Body of pancreas (tissue), 4 donors: Measurements from ENCODE around the gene ST6GALNAC3. TPM values are rescaled to one million over a fixed set of nuclear protein-coding genes. Genes with fewer than 3 reads are reported as not detected.
A peak's percentile ranks its signal among the peaks of the same experiment; 100 is the strongest.

Source experiments
- ATAC-seq: fragments of 150-250 bp; one replicate; pipeline ENCODE4 v1.9.1; 2016
- DNase-seq, 4 donors: peaks; one replicate each; pipeline ENCODE4 v3.0.0-alpha.2; 2019
- H3K27ac ChIP-seq, 4 donors: fragments of 200-600 bp; sonication (generic); 1 replicate in 3 of 4; 2 replicates in 1 of 4; pipeline versions ENCODE4 v1.5.1 to v1.6.1; 2016 to 2019; ENCODE audit warnings: mild to moderate bottlenecking in 1 of 4, mixed read lengths in 1 of 4, moderate library complexity in 1 of 4
- H3K27me3 ChIP-seq, 2 donors: fragments of 200-600 bp; sonication (generic); one replicate each; pipeline ENCODE4 v1.6.0; 2016; ENCODE audit warnings: mild to moderate bottlenecking in 1 of 2
- H3K36me3 ChIP-seq, 2 donors: fragments of 200-600 bp; sonication (generic); replicated peaks in 1 of 2; 2 replicates each; pipeline ENCODE4 v1.5.1; 2016; ENCODE audit warnings: low read depth in 2 of 2; ENCODE audit not compliant: insufficient read depth in 1 of 2
- H3K4me1 ChIP-seq: fragments of 200-600 bp; sonication (generic); one replicate; pipeline ENCODE4 v1.6.0; 2016
- H3K4me3 ChIP-seq, 2 donors: fragments of 200-600 bp; sonication (generic); 1 replicate in 1 of 2; 2 replicates in 1 of 2; pipeline ENCODE4 v1.5.1; 2016 to 2019
- H3K9me3 ChIP-seq, 3 donors: fragments of 200-600 bp; sonication (generic); 1 replicate in 2 of 3; 2 replicates in 1 of 3; pipeline ENCODE4 v1.5.1; 2016
- POLR2A ChIP-seq, 3 donors: fragments of 450-650 bp; IDR thresholded peaks; one replicate each; pipeline ENCODE4 v1.6.1; 2016; ENCODE audit warnings: antibody characterized with exemption in 3 of 3, mild to moderate bottlenecking in 2 of 3
- WGBS, 2 donors: methylation state at CpG; one replicate each; pipeline ENCODE4 v1.1.5; 2017; 5-methylcytosine and 5-hydroxymethylcytosine counted together
- intact Hi-C: fragments of 100-400 bp; cut with DNase I; formaldehyde crosslinking; loops from one replicate; pipeline ENCODE4 v1.15.1; 2023
- total RNA-seq, 2 donors: library from RNA; depleted of rRNA; stranded (reverse); fragments of >200 nt; gene quantifications; one replicate each; pipeline ENCODE4 v1.1.0, GENCODE V29; 2016
- TF ChIP-seq, protein P1 (sequence below), 7 experiments: fragments of 450-650 bp in 4 of 7; fragments of 200-600 bp in 3 of 7; sonication (generic) in 3 of 7; IDR thresholded peaks; one replicate each; pipeline ENCODE4 v1.5.1; 2016 to 2019; ENCODE audit warnings: antibody characterized with exemption in 7 of 7

The ST6GALNAC3 gene
- total RNA-seq, 2 donors from 2014 or later: 1.3 to 2.3 TPM

DNA sequence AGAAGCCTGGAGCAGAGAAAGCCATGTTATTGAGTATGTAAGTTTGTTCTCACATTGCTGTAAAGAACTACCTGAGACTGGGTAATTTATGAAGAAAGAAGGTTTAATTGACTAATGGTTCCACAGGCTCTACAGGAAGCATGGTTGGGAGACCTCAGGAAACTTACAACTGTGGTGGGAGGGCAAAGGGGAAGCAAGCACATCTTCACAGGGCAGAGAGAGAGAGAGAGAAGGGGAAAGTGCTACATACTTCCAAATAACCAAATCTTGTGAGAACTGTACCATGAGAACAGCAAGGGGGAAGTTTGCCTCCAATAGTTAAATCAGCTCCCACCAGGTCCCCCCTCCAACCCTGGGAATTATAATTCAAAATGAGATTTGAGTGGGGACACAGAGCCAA is 302.7 kb downstream of the ST6GALNAC3 start:
- Histone ChIP-seq H3K27ac (no peak overlapping the region), H3K27me3 (no peaks in the 10 kb centered on the region), H3K4me1 (no peaks in the 10 kb centered on the region), H3K4me3 (no peak overlapping the region), H3K36me3 (no peaks in the 10 kb centered on the region), H3K9me3 (no peaks in the 10 kb centered on the region)
- ATAC-seq (no peak), DNase-seq (no peak)
- TF ChIP-seq, protein P1, sequence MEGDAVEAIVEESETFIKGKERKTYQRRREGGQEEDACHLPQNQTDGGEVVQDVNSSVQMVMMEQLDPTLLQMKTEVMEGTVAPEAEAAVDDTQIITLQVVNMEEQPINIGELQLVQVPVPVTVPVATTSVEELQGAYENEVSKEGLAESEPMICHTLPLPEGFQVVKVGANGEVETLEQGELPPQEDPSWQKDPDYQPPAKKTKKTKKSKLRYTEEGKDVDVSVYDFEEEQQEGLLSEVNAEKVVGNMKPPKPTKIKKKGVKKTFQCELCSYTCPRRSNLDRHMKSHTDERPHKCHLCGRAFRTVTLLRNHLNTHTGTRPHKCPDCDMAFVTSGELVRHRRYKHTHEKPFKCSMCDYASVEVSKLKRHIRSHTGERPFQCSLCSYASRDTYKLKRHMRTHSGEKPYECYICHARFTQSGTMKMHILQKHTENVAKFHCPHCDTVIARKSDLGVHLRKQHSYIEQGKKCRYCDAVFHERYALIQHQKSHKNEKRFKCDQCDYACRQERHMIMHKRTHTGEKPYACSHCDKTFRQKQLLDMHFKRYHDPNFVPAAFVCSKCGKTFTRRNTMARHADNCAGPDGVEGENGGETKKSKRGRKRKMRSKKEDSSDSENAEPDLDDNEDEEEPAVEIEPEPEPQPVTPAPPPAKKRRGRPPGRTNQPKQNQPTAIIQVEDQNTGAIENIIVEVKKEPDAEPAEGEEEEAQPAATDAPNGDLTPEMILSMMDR (IDR thresholded peaks at IDR 0.05): no peak
- TF ChIP-seq POLR2A (IDR thresholded peaks at IDR 0.05): no peak
- intact Hi-C loops: no loop called here

DNA sequence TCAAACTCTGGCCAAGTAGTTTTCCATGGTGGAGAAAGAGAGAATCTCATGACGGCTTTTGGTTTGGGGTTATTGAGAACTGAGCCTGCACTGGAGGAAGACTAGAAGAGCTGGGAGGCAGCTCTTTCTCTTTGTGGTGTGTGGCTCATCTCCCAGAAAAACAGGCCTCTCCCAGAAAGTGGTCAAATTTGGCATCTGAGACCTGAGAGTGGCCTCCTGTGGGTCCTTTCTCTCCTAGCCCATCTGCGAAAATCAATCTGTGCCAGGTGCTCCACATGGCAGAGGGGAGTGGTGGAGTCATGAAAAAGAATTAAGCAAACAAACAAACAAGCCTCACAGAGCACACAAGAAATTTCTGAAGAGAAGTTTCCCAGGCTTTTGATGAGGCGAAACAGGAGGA is 305.0 kb downstream of the ST6GALNAC3 start:
- no peaks in the 10 kb centered on the region for H3K36me3 ChIP-seq
- H3K9me3 ChIP-seq: no peaks in the 10 kb centered on the region
- WGBS, 2 donors: 68 to 82% methylated on average over 3 of the region's 3 CpGs
- no peaks in the 10 kb centered on the region for H3K4me1 ChIP-seq
- no peak overlapping the region for H3K4me3 ChIP-seq
- H3K27ac ChIP-seq: no peak overlapping the region
- DNase-seq (no peak), ATAC-seq (no peak)
- intact Hi-C loops: no loop called here
- no peak for TF ChIP-seq POLR2A (IDR thresholded peaks at IDR 0.05)
- TF ChIP-seq, protein P1 (IDR thresholded peaks at IDR 0.05): no peak
- no peaks in the 10 kb centered on the region for H3K27me3 ChIP-seq

DNA sequence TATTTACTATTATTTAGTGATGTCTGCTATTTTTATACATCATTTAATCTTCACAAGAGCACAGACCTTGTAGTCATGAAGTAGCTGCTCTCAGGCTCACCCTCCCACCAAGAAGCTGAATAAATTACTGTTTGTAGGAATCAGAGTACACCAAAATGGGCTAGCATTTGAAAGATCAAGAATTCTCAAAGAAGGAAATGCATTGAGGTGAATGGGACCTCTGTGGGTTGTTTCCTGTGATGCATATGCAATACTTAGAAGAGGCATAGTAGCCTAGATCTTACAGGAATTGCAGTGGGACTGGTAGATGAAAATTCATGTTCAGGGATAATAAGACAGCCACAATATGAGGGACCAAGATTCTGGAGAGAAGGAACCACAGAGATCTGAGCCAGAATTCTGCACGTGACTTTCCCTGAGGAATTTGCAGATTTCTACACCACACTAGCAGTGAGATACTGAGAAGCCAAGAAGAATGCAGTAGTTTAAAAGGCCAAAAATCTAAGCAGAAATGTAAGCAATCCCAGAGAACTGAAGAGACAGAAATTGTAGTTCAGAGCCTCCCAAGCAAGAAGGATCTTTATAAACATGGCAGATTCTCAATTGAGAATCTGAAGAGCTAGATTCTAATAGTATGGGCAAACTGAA is 307.0 kb downstream of the ST6GALNAC3 start:
- DNase-seq: peak in 1 of 4 donors; percentile 3
- TF ChIP-seq, protein P1 (IDR thresholded peaks at IDR 0.05): no peak
- no peak for TF ChIP-seq POLR2A (IDR thresholded peaks at IDR 0.05)
- Histone ChIP-seq H3K27me3 (no peaks in the 10 kb centered on the region), H3K4me3 (no peak overlapping the region), H3K9me3 (no peaks in the 10 kb centered on the region), H3K27ac (no peak overlapping the region), H3K4me1 (no peaks in the 10 kb centered on the region), H3K36me3 (no peaks in the 10 kb centered on the region)
- intact Hi-C loops: no loop called here
- 44 to 78% methylated on average over 1 of the region's 1 CpG for WGBS, 2 donors
- ATAC-seq: no peak

DNA sequence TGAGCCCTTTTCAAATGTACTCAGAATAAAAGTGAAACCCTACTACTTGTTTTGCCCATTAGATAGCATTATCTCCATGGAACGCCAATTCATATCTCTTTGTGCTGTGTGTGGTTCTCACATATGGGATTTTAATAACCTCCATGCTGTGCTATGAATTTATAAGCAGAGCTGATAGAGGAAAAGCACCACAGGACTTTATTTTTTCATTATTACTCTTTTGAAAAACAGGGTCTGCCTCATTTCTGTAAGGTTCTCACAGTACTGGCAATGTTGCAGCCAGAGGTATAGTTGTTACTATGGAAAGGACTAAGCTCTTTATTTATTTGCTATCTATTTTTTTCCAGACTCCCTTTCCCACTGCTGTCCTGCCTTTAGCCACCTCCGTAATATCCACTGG is 313.7 kb downstream of the ST6GALNAC3 start:
- no peak for TF ChIP-seq POLR2A (IDR thresholded peaks at IDR 0.05)
- TF ChIP-seq, protein P1 (IDR thresholded peaks at IDR 0.05): no peak
- intact Hi-C loops: no loop called here
- Histone ChIP-seq H3K27me3 (no peaks in the 10 kb centered on the region), H3K27ac (no peak overlapping the region), H3K4me3 (no peak overlapping the region), H3K9me3 (no peaks in the 10 kb centered on the region), H3K4me1 (no peaks in the 10 kb centered on the region), H3K36me3 (no peaks in the 10 kb centered on the region)
- DNase-seq (no peak), ATAC-seq (no peak)
- 60 to 62% methylated on average over 2 of the region's 2 CpGs for WGBS, 2 donors

DNA sequence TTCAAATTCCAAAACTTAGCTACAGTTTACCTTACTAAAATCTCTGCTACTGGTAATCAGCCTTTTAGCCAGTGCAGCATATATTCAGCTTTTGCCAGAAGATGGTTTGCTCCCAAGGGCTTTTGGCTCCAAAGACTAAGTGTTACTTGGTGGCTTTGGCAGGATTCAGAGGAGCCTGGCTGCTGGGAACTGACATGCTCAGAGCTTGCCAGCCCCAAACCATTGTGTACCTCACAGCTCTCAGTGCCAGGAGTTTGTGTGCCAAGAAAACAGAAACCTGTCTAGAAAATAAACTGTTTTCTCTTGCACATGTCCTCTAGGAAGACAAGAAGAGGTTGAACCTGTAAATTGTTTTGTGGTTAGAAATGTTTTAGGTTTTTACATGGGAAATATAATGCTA is 315.9 kb downstream of the ST6GALNAC3 start:
- Histone ChIP-seq H3K27ac (no peak overlapping the region), H3K9me3 (no peaks in the 10 kb centered on the region), H3K4me3 (no peak overlapping the region), H3K36me3 (no peaks in the 10 kb centered on the region), H3K27me3 (no peaks in the 10 kb centered on the region), H3K4me1 (no peaks in the 10 kb centered on the region)
- TF ChIP-seq, protein P1 (IDR thresholded peaks at IDR 0.05): no peak
- TF ChIP-seq POLR2A (IDR thresholded peaks at IDR 0.05): no peak
- no peak for DNase-seq
- ATAC-seq: no peak
- intact Hi-C loops: no loop called here
